ENCODE measurements around the gene TGFBR3L. TPM values are rescaled to one million over a fixed set of nuclear protein-coding genes. Genes with fewer than 3 reads are reported as not detected.
A peak's percentile ranks its signal among the peaks of the same experiment; 100 is the strongest.

Gene TGFBR3L
- total and polyA plus RNA-seq, 2 of the 8 experiments (the other 6 are each of a cell fraction or from before 2014, with no cell fraction given), result 3.1 to 3.7 TPM

GRCh38 chr19:7868326-7868670, 46.3 kb upstream of the TGFBR3L start:
- H3K79me1 ChIP-seq (ENCODE audit: low read depth, low read length), result no peaks in the 10 kb centered on the region
- H2BK5ac ChIP-seq (ENCODE audit: low read depth, low read length), result peak overlapping the region; percentile 24; the same call in 1 of the 2 replicates
- H3K4me1 ChIP-seq (replicated peaks in 1 of 4; ENCODE audit: control insufficient read depth in 3 of 4, insufficient read depth in 4 of 4, low read length in 3 of 4), result peaks cover 0 to 31% (median 19%) of the 10 kb centered on the region in 4 experiments; a peak in 5 of 7 replicates
- H3K18ac ChIP-seq (ENCODE audit: extremely low read depth, low read length), result no peak overlapping the region; the same call in 1 of the 2 replicates
- H4K5ac ChIP-seq (ENCODE audit: insufficient read length, low read depth, low read length), result no peak overlapping the region
- H4K8ac ChIP-seq (ENCODE audit: extremely low read depth, insufficient read depth, low read length), result no peak overlapping the region
- H3K56ac ChIP-seq (replicated peaks; ENCODE audit: insufficient read length, low read depth, low read length), result no peak overlapping the region
- H4K91ac ChIP-seq (replicated peaks; ENCODE audit: insufficient read length, low read length), result no peak overlapping the region
- 33% methylated on average over 20 of the region's 21 CpGs; no CpG with 5 or more reads in 1 of the 2 experiments for WGBS, 2 experiments (ENCODE audit: extremely low coverage in 1 of 2, insufficient coverage in 1 of 2, insufficient read length in 1 of 2, insufficient replicate concordance in 2 of 2, low coverage in 1 of 2, low lambda C conversion rate in 2 of 2, missing lambda C conversion rate in 1 of 2)
- no peak overlapping the region for H2BK15ac ChIP-seq (ENCODE audit: low read length)
- H3K4me3 ChIP-seq (ENCODE audit: extremely low read depth in 1 of 4, insufficient read depth in 2 of 4, low read depth in 3 of 4, low read length in 4 of 4), result peak overlapping the region; percentile 11 to 61 (median 31); a peak in 6 of 8 replicates
- H3K4ac ChIP-seq (replicated peaks; ENCODE audit: insufficient read length, low read depth, low read length), result no peak overlapping the region
- H3K27ac ChIP-seq (ENCODE audit: low read depth, low read length), result no peak overlapping the region
- H3K23ac ChIP-seq (ENCODE audit: insufficient read length), result no peak overlapping the region
- H3K14ac ChIP-seq (ENCODE audit: insufficient read length), result no peak overlapping the region
- peaks cover 4 to 13% of the 10 kb centered on the region in 2 experiments for H4K20me1 ChIP-seq (replicated peaks in 1 of 2; ENCODE audit: control insufficient read depth in 1 of 2, insufficient read depth in 2 of 2, low read length in 2 of 2)
- ChIA-PET CTCF (ENCODE audit: partially characterized antibody) (interaction anchor here (0.6 to 2.1 kb wide), 20 partner anchors 11 to 362 kb away, joined by 3 to 22 read pairs (median 5); partner anchors contain the start of genes MAP2K7, SNAPC2, TGFBR3L and TIMM44), POLR2A (ENCODE audit: partially characterized antibody) (interaction anchor here (0.7 to 10.5 kb wide), 11 partner anchors 8 to 75 kb away, joined by 3 to 106 read pairs (median 4); partner anchors contain the start of genes SNAPC2, TGFBR3L and TIMM44)
- no peak overlapping the region for H3K9ac ChIP-seq (replicated peaks in 1 of 4; ENCODE audit: extremely low read depth in 1 of 4, low read depth in 3 of 4, low read length in 3 of 4)
- H2AFZ ChIP-seq (ENCODE audit: low read length), result no peak overlapping the region
- H3K4me2 ChIP-seq (ENCODE audit: insufficient read depth in 1 of 2, low read depth in 2 of 2, low read length in 2 of 2), result peak overlapping the region; percentile 75 to 86
- TF ChIP-seq E2F6 (IDR thresholded peaks at IDR 0.05) (peak; percentile 53), GTF2F1 (IDR thresholded peaks at IDR 0.05; ENCODE audit: borderline replicate concordance, low read depth, low read length) (no peak), MAX (IDR thresholded peaks at IDR 0.05) (peak; percentile 68)
- H2BK12ac ChIP-seq (ENCODE audit: low read depth, low read length), result 0 out of 2 replicates have a peak overlapping the region, but pooled peaks have one; percentile 17
- no peak for DNase-seq (ENCODE audit: low read depth in 1 of 2, low spot score in 2 of 2)
- H3K36me3 ChIP-seq (ENCODE audit: control insufficient read depth in 2 of 4, insufficient read depth in 4 of 4, low read length in 3 of 4), result no peaks in the 10 kb centered on the region
- FAIRE-seq, result no peak
- peaks cover 9% of the 10 kb centered on the region; the same call in 1 of the 2 replicates for H3K23me2 ChIP-seq (ENCODE audit: low read depth, low read length)
- H3K9me3 ChIP-seq (ENCODE audit: insufficient read depth in 2 of 2, low read depth in 1 of 2, low read length in 1 of 2), result no peaks in the 10 kb centered on the region
- H3K27me3 ChIP-seq (replicated peaks in 1 of 4; ENCODE audit: control insufficient read depth in 3 of 4, extremely low read depth in 1 of 4, insufficient read depth in 3 of 4, low read length in 3 of 4), result peaks cover 8 to 35% (median 24%) of the 10 kb centered on the region in 4 experiments
- no peak overlapping the region for H2BK20ac ChIP-seq (ENCODE audit: low read length)
- H2BK120ac ChIP-seq (replicated peaks; ENCODE audit: low read depth, low read length), result no peak overlapping the region
- H2AK5ac ChIP-seq (ENCODE audit: low read depth, low read length), result no peak overlapping the region
- H3K79me2 ChIP-seq (ENCODE audit: control insufficient read depth in 1 of 2, insufficient read depth in 2 of 2, low read length in 2 of 2), result no peaks in the 10 kb centered on the region

All from H1 (cell line).